Stomach (tissue), 9 donors: Measurements from ENCODE around the gene ARL13A. TPM values are rescaled to one million over a fixed set of nuclear protein-coding genes. Genes with fewer than 3 reads are reported as not detected.

Experiments
- DNase-seq, 2 donors: peaks; one replicate each; pipeline versions ENCODE4 v3.0.0 to v3.0.0-alpha.2; 2013 to 2019
- H3K27ac ChIP-seq, 5 donors: fragments of 200-600 bp in 4 of 5; sonication (generic) in 4 of 5; one replicate each; pipeline ENCODE4 v1.5.1; 2013 to 2019; ENCODE audit warnings: mild to moderate bottlenecking in 1 of 5, moderate library complexity in 1 of 5
- H3K27me3 ChIP-seq, 3 donors: fragments of 200-600 bp; sonication (generic); one replicate each; pipeline ENCODE4 v1.5.1; 2017 to 2019; ENCODE audit warnings: mixed run types in 1 of 3
- H3K36me3 ChIP-seq, 4 donors: fragments of 200-600 bp; sonication (generic); 1 replicate in 3 of 4; 2 replicates in 1 of 4; pipeline ENCODE4 v1.5.1; 2016 to 2019
- H3K4me1 ChIP-seq, 4 donors: fragments of 200-600 bp; sonication (generic); one replicate each; pipeline ENCODE4 v1.5.1; 2016 to 2019
- H3K4me3 ChIP-seq, 4 donors: fragments of 200-600 bp; sonication (generic) in 3 of 4; one replicate each; pipeline ENCODE4 v1.5.1; 2016 to 2019; ENCODE audit warnings: mild to moderate bottlenecking in 1 of 4
- H3K9me3 ChIP-seq, 4 donors: fragments of 200-600 bp; sonication (generic); one replicate each; pipeline ENCODE4 v1.5.1; 2016 to 2019
- CTCF ChIP-seq, 7 experiments: fragments of 450-650 bp in 4 of 7; fragments of 200-600 bp in 3 of 7; sonication (generic) in 3 of 7; IDR thresholded peaks; one replicate each; pipeline ENCODE4 v1.5.1; 2016 to 2019; ENCODE audit warnings: antibody characterized with exemption in 7 of 7, control low read depth in 2 of 7, mild to moderate bottlenecking in 1 of 7
- EP300 ChIP-seq: sonication (generic); formaldehyde crosslinking; IDR thresholded peaks from one replicate; pipeline ENCODE4 v1.6.1; 2017; ENCODE audit warnings: antibody characterized with exemption
- POLR2A ChIP-seq, 4 donors: fragments of 450-650 bp; IDR thresholded peaks; one replicate each; pipeline ENCODE4 v1.6.1; 2016; ENCODE audit warnings: antibody characterized with exemption in 4 of 4, control low read depth in 2 of 4, mild to moderate bottlenecking in 1 of 4, moderate library complexity in 1 of 4
- POLR2AphosphoS5 ChIP-seq, 3 donors: sonication (generic); formaldehyde crosslinking; IDR thresholded peaks; one replicate each; pipeline ENCODE4 v1.6.1; 2016; ENCODE audit warnings: antibody characterized with exemption in 3 of 3
- WGBS, 5 donors: extraction: QIAGEN DNeasy Blood & Tissue Kit in 3 of 5; methylation state at CpG; one replicate each; pipeline versions ENCODE4 v1.1.5 to v1.1.7; 2013 to 2018; 5-methylcytosine and 5-hydroxymethylcytosine counted together
- intact Hi-C: fragments of 100-400 bp; cut with DNase I; formaldehyde crosslinking; loops from one replicate; pipeline ENCODE4 v1.15.1; 2023; ENCODE audit warnings: low total_unique reads
- polyA plus RNA-seq, 3 donors: library from polyadenylated mRNA; stranded (reverse); fragments of 200-250 nt; gene quantifications; one replicate each; pipeline ENCODE4 v1.2.3, GENCODE V29; 2013
- total RNA-seq, 5 donors: library from RNA; depleted of rRNA; stranded (reverse); fragments of >200 nt; gene quantifications; one replicate each; pipeline versions ENCODE4 v1.1.0 to v1.2.3, GENCODE V29; 2014 to 2016
- donor health status: healthy with polysubstance abuse.
- donor health status: Bipolar disorder and iron deficiency.
- donor health status: healthy.

ARL13A gene
- total and polyA plus RNA-seq, 8 donors: not detected

DNA sequence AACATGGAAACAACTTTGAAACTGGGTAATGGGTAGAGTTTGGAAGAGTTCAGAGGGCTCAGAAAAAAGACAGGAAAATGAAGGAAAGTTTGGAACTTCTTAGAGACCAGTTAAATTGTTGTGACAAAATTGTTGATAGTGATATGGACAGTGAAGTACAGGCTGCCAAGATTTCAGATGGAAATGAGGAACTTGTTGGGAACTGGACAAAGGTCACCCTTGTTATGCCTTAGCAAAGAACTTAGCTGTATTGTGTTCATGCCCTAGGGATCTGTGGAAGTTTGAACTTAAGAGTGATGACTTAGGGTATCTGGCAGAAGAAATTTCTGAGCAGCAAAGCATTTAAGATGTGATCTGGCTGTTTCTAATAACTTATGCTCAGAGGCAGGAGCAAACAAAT is 5.1 kb upstream of the ARL13A start:
- no peaks in the 10 kb centered on the region for H3K4me1 ChIP-seq
- no peaks in the 10 kb centered on the region for H3K36me3 ChIP-seq
- TF ChIP-seq POLR2AphosphoS5 (IDR thresholded peaks at IDR 0.05): no peak
- TF ChIP-seq EP300: no peak
- TF ChIP-seq POLR2A (IDR thresholded peaks at IDR 0.05): no peak
- no peak for TF ChIP-seq CTCF (IDR thresholded peaks at IDR 0.05)
- no peak overlapping the region for H3K27ac ChIP-seq
- no peak overlapping the region for H3K4me3 ChIP-seq
- no peaks in the 10 kb centered on the region for H3K27me3 ChIP-seq
- intact Hi-C loops: no loop called here
- no peak for DNase-seq
- H3K9me3 ChIP-seq: peaks cover 0 to 8% (median 0%) of the 10 kb centered on the region in 4 donors

DNA sequence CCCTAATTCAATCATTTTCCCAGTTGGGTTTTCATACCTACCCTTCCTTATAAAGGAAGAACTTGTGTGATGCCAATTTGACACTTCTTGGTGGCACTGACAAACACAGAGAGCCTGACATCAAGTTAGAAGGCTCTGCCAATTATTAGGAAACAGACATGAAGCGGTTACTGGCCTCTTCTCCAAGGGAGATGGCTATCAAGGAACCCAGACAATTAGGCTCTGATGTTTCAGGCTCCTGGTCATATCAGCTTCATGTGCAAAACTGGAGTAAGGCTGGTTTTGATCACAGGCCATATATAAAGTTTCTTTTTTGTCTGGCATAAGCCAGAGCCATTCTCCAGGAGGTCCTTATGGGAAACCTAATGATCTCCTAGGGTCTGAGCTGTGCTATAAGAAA is 428 bp downstream of the ARL13A start:
- no peak overlapping the region for H3K27ac ChIP-seq
- no peaks in the 10 kb centered on the region for H3K36me3 ChIP-seq
- WGBS, 5 donors: 43 to 100% (median 75%) methylated on average over 1 of the region's 1 CpG
- intact Hi-C loops: no loop called here
- no peak for TF ChIP-seq POLR2AphosphoS5 (IDR thresholded peaks at IDR 0.05)
- TF ChIP-seq EP300: no peak
- no peak for TF ChIP-seq CTCF (IDR thresholded peaks at IDR 0.05)
- TF ChIP-seq POLR2A (IDR thresholded peaks at IDR 0.05): no peak
- H3K4me3 ChIP-seq: no peak overlapping the region
- peaks cover 0 to 7% (median 0%) of the 10 kb centered on the region in 4 donors for H3K9me3 ChIP-seq
- H3K27me3 ChIP-seq: no peaks in the 10 kb centered on the region
- DNase-seq: no peak
- no peaks in the 10 kb centered on the region for H3K4me1 ChIP-seq

DNA sequence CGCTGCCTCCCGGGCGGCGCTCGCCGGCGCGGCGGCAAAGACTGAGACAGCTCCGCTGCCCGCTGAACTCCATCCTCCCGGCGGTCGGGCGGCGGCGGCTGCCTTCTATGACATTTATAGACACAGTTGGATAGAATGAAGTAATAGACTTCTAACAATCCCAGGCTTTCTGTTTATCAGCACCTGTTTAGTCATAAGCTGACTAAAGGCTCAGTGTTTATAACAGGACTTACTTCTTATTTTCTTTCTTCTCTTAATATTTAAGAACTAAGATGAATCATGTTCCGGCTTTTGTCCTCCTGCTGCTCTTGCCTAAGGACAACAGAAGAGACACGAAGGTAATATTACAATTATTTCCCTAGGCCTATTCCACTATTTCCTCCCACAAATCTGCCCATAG is 3.9 kb downstream of the ARL13A start:
- Histone ChIP-seq H3K4me1 (no peaks in the 10 kb centered on the region), H3K9me3 (peaks cover 0 to 7% (median 0%) of the 10 kb centered on the region in 4 donors), H3K36me3 (no peaks in the 10 kb centered on the region), H3K27ac (no peak overlapping the region), H3K27me3 (no peaks in the 10 kb centered on the region), H3K4me3 (no peak overlapping the region)
- no peak for TF ChIP-seq POLR2AphosphoS5 (IDR thresholded peaks at IDR 0.05)
- TF ChIP-seq CTCF (IDR thresholded peaks at IDR 0.05): no peak
- no peak for TF ChIP-seq EP300
- no peak for TF ChIP-seq POLR2A (IDR thresholded peaks at IDR 0.05)
- DNase-seq: no peak
- WGBS, 5 donors: 95 to 100% (median 98%) methylated on average over 4 to 17 of the region's 19 CpGs
- intact Hi-C loops: no loop called here

GRCh38 chrX:100975212-100975611 is 5.7 kb downstream of the ARL13A start:
- 83 to 99% (median 94%) methylated on average over 3 of the region's 3 CpGs for WGBS, 5 donors

More at GRCh38 chrX:100975212-100975611, 5.7 kb downstream of the ARL13A start:
- no peak for DNase-seq
- no peaks in the 10 kb centered on the region for H3K4me1 ChIP-seq
- no peak overlapping the region for H3K4me3 ChIP-seq
- H3K27me3 ChIP-seq: no peaks in the 10 kb centered on the region
- H3K27ac ChIP-seq: no peak overlapping the region
- peaks cover 0 to 7% (median 0%) of the 10 kb centered on the region in 4 donors for H3K9me3 ChIP-seq
- intact Hi-C loops: no loop called here
- H3K36me3 ChIP-seq: no peaks in the 10 kb centered on the region
- TF ChIP-seq POLR2A (IDR thresholded peaks at IDR 0.05) (no peak), CTCF (IDR thresholded peaks at IDR 0.05) (no peak), EP300 (no peak), POLR2AphosphoS5 (IDR thresholded peaks at IDR 0.05) (no peak)
